ENCODE results near the gene HAGHL.
"Not testable (repeated sequence)": the region's sequence is repeated elsewhere in the genome, so short reads cannot be mapped to it uniquely, and the experiment has no call there.

HAGHL gene

DNA sequence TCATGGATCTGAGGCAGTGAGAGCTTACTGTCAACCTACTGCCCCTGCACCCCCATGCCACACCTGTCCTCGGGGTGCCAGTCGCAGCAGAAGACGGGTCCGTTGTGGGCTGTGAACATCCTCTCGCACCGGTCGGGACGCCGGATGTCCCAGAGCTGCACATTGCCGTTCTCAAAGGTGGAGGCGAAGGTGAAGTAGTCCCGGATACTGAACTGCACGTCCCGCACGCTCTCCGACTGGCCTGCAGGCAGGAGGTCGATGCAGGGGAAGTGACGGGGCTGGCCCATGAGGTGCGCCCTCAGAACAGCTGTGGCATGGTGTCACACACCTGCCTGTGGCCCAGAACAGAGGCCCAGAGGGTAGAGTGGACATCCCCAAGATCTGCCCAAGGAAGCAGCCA lies 39.4 kb upstream of the HAGHL start:
- no peak for DNase-seq (ENCODE audit: low spot score)

DNA sequence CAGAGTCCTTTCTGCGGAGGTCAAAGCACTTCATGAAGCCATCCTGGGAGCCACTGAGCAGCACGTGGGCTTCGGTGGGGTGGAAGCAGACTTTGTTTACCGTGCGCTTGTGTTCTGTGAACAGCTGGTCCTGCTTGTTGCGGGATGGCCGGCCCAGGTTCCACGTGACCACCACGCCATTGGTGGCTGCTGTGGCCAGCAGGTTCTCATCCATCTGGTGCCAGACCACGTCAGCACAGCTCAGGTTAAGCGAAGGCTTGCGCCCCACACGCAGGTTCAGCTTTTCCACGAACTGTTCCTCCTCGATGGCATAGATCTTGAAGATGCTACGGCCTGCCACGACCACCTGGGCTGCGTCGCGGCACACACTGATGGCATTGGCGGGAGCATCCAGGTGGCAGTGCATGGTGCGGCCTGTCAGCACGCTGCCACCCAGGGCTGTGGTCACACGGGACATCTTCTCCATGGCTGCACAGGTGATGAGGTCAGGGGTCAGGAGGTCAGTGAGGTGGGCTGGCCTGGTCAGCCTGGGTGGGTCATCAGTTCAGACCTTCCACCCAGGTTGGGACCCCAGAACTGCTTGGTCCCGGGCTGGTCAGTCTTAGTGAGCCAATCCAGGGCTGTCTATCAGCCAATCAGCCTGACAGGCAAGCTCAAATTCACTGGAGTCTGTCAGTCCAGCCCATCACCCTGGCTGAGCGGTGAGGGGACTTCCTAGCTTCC lies 37.6 kb upstream of the HAGHL start:
- DNase-seq (ENCODE audit: low spot score) = no peak

DNA sequence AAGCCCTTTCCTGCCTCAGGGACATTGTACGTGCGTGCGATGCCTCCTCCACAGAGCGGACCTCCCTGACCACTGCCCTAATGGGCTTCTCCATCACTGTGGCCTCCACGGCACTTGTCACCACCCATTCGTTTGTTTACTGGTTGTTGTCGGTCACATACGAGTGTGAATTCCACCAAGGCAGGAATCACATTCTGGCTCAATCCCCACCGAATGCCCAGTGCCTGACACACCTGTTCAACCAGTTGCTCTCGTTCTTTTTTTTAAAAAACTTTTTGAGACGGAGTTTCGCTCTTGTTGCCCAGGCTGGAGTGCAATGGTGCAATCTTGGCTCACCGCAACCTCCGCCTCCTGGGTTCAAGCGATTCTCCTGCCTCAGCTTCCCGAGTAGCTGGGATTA lies 35.7 kb upstream of the HAGHL start:
- not testable (repeated sequence) for DNase-seq (ENCODE audit: low spot score)

DNA sequence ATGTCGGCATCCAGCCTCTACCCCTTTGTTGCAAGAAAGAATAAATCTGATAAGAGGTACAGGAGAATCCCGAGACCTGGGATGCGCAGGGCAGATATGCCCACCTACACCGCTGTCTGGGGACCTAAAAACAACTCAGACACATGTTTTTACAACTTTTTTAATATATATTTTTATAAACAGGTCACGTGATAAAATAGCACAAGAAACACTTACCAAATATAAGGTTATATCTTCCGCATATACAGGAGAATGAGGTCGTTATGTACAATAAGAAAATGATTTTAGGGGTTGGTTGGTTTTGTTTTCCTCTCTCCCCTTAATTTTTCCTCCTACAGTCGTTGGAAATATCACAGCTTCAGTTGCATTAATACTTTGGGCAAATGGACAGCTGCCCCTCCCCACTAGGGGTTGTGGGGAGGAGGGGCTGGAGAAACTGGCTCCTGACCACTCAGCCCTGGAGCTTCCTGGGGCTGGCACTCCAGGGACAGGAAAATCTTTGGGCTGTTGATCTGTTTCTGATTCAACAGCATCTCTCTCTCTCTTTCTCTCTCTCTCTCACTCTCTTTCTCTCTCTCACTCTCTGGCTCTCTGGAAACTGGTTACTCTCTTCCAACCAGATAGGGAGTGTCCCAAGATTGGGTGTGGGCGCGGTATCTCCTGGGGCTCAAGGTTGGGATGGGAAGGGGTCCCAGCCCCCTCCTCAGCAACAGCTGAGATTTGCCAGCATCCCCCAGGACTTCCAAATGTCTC lies 34.4 kb upstream of the HAGHL start:
- no peak for DNase-seq (ENCODE audit: low spot score)

GRCh38 chr16:693364-693763 lies 33.5 kb upstream of the HAGHL start:
- no peak for DNase-seq (ENCODE audit: low spot score)

GRCh38 chr16:693766-694165 lies 33.1 kb upstream of the HAGHL start:
- DNase-seq (ENCODE audit: low spot score) = no peak

DNA sequence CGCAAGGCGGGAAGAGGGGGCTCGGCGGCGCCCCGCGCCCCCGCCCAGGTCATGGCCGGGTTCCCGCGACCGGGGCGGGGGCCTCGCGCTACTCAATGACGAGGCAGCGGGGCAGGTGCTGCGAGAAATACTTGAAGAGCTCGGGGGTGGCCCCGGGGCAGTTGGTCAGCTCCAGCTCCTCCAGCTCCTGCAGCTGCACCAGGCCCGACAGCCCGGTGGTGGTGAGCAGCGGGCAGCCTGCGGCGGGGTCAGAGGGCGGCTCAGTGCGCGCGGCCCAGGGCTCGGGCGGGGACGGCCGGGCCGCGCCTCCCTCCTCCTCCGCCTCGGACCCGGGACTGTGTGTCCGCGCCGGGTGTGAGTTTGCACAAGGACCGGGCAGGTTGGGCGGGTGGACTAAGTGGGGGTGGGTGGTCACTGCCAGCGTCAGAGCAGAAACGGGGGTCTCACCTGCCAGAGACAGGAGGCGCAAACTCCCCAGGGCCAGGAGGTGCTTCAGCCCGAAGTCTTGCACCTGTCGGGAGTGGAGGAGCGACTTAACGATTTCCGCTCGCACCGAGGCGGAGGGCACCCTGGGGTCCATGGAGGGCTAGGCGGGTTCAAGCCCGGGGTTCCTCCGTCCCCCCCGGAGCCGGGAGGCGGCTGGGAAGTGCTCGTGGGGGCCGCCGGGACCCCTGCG lies 32.6 kb upstream of the HAGHL start:
- DNase-seq (ENCODE audit: low spot score) = no peak

DNA sequence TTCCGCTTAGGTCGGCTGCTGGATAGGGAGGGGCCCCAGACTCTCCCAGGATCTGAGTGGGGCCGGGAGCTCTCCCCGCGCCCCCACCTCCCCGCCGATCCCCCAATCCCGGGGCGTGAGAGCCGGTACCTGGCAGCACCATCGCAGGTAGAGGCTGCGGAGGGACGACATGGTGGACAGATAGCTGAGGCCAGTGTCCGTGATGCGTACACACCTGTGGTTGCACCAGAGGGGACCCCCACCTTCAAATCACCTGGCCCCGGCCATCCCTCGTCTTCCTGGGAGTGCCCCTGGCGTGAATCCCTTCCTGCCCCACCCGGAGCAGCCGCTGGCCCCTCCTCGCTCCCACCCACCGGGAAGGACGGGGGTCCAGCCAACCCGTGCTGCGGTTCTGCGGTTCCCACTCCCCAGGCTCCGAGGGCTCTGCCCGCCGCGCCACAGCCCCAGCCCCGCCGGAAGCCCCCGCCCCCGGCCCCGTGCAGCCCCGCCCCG lies 32.0 kb upstream of the HAGHL start:
- DNase-seq (ENCODE audit: low spot score) = no peak

DNA sequence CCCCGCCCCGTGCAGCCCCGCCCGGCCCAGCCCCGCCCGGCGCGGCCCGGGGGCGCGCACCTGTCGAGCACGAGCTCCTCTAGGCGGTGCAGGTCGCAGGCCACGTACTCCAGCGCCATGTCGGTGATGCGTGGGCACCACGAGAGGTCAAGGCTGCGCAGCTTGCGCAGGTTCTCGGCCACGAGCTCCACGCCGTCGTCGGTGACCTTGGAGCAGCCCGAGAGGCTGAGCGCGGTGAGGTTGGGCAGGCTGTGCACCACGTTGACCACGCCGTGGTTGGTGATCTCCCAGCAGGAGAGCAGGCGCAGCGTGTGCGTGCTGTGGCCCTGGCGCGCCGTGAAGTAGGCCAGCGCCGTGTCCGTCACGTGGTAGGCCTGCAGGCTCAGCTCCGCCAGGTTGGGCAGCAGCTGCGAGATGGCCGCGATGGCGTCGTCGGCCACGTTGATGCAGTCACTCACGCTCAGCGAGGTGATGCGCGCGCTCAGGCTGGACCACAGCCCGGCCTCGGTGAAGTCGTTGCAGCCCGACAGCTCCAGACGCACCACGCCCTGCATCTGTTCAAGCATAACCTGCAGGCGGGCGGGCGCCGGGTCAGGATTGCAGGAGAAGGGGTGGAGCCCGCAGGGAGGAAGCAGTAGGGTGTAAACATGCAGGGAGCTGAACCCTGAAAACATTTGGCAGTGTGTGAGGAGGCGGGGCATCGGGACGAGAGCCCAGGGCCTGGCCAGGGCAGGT lies 31.4 kb upstream of the HAGHL start:
- DNase-seq (ENCODE audit: low spot score) = no peak

DNA sequence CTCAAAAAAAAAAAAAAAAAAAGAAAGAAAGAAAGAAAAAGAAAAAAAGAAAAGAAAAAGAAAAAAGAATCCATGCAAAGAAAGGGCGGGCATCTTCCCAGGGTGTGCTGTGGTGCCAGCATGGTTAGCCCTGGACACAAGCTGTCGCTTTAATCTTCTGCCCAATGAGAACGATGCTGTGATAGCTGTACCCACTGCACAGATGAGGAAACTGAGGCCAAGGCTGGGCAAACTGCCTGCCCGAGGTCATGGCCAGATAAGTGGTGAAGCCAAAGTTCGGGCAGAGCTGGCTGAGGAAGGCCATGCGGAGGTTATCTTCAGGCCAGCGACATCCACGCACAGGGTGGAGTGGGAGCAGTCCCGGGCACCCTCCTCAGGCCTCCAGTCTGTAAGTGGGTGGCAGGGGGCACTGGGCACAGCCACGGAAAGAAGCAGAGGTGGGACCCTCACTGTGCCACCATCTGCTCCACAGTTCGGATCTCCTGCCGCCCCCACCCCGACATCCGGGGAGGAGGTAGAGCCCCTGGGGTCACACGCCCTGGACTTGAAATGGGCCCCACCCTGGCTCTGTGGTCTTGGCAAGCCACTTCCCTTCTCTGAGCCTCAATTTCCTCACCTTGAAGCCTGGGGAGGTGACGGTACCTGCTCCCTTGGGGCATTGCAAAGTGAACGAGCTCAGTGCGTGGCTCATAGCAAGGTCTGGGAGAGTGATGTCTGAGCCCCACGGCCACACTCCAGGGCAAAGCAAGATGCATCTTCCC lies 27.8 kb upstream of the HAGHL start:
- no peak for DNase-seq (ENCODE audit: low spot score)

DNA sequence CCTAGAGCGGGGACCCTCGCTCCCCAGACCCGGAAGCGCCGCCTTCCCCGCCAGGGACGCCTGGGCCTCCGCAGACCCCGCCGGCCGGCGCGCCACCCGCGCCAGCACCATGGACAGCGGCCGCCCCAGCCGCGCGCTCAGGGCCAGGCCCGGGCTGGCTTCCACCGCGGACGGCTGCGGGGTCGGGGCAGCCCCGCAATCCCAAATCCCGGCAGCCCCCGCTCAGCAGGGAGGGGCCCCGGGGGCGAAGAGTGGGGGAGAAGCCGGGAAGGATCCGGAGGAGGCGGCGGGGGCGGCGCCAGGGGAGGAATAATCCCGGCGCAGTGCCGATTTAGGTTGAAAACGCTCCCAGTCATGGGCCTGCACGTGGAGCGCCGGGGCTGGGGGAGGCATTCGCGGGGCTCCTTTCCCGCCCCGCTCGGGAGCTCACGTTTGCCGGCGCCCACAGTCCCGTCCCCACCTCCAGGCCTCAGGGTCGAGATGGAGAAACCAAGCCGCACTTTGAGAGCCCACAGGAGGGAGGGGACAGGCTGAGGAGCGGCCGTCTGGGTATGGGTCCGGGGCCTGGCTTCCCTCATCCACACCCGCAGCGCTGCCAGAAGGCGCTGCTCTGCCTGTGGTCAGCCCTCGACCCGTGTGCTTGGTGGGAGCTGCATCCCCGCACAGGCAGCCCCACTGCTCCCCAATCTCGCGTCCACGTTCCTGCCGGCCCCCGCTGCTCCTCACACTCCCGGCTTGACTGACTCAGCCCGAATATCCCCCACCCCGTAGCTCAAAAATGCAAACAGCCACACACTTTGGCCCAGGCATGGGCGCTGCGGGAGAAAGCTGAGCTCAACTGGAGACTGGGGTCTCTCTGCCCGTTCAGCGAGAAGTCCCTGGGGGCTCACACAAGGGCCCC lies 26.0 kb upstream of the HAGHL start:
- DNase-seq (ENCODE audit: low spot score) = peak; percentile 65

GRCh38 chr16:702341-702740 lies 24.6 kb upstream of the HAGHL start:
- no peak for DNase-seq (ENCODE audit: low spot score)

GRCh38 chr16:703406-703805 lies 23.5 kb upstream of the HAGHL start:
- DNase-seq (ENCODE audit: low spot score) = no peak

- DNase-seq (ENCODE audit: low spot score) = no peak
Measured at GRCh38 chr16:704047-704446, 22.9 kb upstream of the HAGHL start.

- DNase-seq (ENCODE audit: low spot score) = no peak
Measured at GRCh38 chr16:704552-705380, 22.1 kb upstream of the HAGHL start.

- DNase-seq (ENCODE audit: low spot score) = peak; percentile 46
Measured at GRCh38 chr16:705431-706188, 21.3 kb upstream of the HAGHL start, which contains the start of gene FBXL16. FBXL16 (minus strand) TSS chr16:705801; CDS start chr16:697405, 8,396 bp downstream.

DNA sequence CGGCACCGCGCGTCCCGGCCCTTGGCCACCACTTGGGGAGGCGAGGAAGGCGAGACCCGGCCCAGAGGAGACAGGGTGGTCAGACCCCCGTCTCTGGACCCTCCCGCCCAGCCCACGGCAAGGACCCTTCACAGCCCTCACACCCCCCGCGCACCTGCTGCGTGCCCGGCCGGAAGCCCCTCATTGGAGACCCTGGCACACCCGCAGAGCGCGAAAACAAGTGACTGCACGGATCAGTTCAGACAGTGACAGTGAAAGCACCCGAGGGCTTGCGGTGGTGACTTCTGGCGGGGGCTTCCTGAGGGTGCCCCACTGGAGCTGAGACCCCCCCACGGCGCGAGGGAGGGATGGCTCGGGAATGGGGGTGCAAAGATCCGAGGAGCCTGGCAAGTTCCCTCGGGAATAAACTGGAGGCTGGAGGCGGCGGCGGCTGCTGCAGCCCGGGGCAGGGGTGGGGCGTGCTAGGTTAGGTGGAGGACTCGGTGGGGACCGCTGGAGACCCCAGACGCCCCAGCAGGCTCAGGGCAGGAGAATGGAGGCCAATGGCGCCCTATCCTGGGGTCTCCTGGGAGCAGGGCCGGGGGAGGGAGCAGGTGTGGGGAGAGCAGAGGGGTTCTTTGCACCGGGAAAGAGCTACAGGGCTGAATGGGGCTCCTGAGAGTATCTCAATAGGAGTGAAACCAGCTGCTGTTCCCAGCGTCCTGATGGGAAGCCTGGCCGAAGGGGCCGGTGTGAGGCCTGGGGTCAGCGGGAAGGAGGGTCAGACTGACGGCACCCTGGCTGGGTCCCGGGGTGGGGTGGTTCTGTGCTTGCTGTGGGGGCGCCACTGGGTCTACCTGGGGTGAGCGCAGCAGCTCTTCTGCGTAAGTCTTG lies 20.5 kb upstream of the HAGHL start:
- no peak for DNase-seq (ENCODE audit: low spot score)

GRCh38 chr16:707062-707538 lies 19.8 kb upstream of the HAGHL start:
- DNase-seq (ENCODE audit: low spot score) = no peak

All from GM03348 (cell line).